ENCODE measurements around the gene LRRC4C.

DNA sequence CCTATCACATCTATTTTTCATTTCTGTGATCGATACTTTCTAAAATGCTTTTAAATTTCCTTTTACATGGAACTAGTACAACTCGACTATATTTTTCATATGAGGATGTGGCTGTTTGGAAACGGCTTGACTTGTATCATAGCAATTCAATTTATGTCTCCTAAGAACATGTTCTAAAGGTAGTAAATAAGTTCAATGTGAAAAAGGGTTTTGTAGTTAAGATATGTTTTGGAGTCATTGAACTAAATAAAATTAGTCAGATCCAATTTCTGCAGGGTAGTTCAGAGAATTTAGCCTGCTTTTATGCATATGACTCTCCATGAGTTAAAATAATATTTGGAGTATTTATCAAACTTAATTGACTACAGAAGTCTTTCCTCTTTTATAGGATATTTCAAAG lies 1121.4 kb downstream of the LRRC4C start:
- TF ChIP-seq, protein P1, sequence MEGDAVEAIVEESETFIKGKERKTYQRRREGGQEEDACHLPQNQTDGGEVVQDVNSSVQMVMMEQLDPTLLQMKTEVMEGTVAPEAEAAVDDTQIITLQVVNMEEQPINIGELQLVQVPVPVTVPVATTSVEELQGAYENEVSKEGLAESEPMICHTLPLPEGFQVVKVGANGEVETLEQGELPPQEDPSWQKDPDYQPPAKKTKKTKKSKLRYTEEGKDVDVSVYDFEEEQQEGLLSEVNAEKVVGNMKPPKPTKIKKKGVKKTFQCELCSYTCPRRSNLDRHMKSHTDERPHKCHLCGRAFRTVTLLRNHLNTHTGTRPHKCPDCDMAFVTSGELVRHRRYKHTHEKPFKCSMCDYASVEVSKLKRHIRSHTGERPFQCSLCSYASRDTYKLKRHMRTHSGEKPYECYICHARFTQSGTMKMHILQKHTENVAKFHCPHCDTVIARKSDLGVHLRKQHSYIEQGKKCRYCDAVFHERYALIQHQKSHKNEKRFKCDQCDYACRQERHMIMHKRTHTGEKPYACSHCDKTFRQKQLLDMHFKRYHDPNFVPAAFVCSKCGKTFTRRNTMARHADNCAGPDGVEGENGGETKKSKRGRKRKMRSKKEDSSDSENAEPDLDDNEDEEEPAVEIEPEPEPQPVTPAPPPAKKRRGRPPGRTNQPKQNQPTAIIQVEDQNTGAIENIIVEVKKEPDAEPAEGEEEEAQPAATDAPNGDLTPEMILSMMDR (IDR thresholded peaks at IDR 0.05; ENCODE audit: borderline replicate concordance, extremely low read depth, low read length, poor library complexity, severe bottlenecking), result no peak
- TF ChIP-seq EZH2 (IDR thresholded peaks at IDR 0.05; ENCODE audit: borderline replicate concordance, low read depth, low read length, severe bottlenecking), result no peak
